GM12878 (cell line): ENCODE measurements around the gene KATNB1.

ENCODE experiments used
- CREM ChIP-seq: IDR thresholded peaks from 2 replicates; pipeline ENCODE4 v1.6.1; 2014; ENCODE audit warnings: antibody characterized with exemption, low read depth
- CTCF ChIP-seq, 3 experiments: IDR thresholded peaks in 2 of 3; conservative IDR thresholded peaks in 1 of 3; 2 replicates each; pipeline ENCODE4 v1.5.1; 2011; ENCODE audit warnings: low read depth in 3 of 3, low read length in 3 of 3, mild to moderate bottlenecking in 3 of 3, control low read depth in 2 of 3, moderate library complexity in 2 of 3, inconsistent platforms in 1 of 3, mixed read lengths in 1 of 3; ENCODE audit not compliant: control insufficient read depth in 2 of 3, insufficient read depth in 1 of 3; ENCODE audit errors: extremely low read depth in 1 of 3
- ELK1 ChIP-seq: IDR thresholded peaks from 2 replicates; pipeline ENCODE4 v1.6.1; 2012; ENCODE audit warnings: low read depth, low read length, improper control_type of control experiment
- EP300 ChIP-seq, 2 experiments: fragments of 150-350 bp in 1 of 2; IDR thresholded peaks; 2 replicates each; pipeline ENCODE4 v1.6.1; 2011 to 2012; ENCODE audit warnings: low read depth in 2 of 2, low read length in 2 of 2, borderline replicate concordance in 1 of 2, improper control_type of control experiment in 1 of 2, inconsistent platforms in 1 of 2; ENCODE audit not compliant: control insufficient read depth in 1 of 2
- FOXM1 ChIP-seq: IDR thresholded peaks from 2 replicates; pipeline ENCODE4 v1.6.1; 2012; ENCODE audit warnings: low read depth, mild to moderate bottlenecking, inconsistent platforms, low read length, moderate library complexity
- MEF2A ChIP-seq: IDR thresholded peaks from 2 replicates; pipeline ENCODE4 v1.6.1; 2011; ENCODE audit warnings: low read depth, mild to moderate bottlenecking, low read length, moderate library complexity; ENCODE audit not compliant: insufficient read depth
- MTA2 ChIP-seq: fragments of 450-650 bp; IDR thresholded peaks from 2 replicates; pipeline ENCODE4 v1.6.1; 2016; ENCODE audit warnings: low read depth, mild to moderate bottlenecking, moderate library complexity
- POLR2A ChIP-seq: IDR thresholded peaks from 2 replicates; pipeline ENCODE4 v1.6.1; 2011; ENCODE audit warnings: low read depth, mild to moderate bottlenecking, low read length
- POLR2AphosphoS5 ChIP-seq: IDR thresholded peaks from 2 replicates; pipeline ENCODE4 v1.6.1; 2011; ENCODE audit warnings: mild to moderate bottlenecking, low read length, inconsistent platforms
- RAD21 ChIP-seq: IDR thresholded peaks from 2 replicates; pipeline ENCODE4 v1.6.1; 2011; ENCODE audit warnings: mild to moderate bottlenecking, low read depth, low read length, moderate library complexity; ENCODE audit not compliant: insufficient read depth
- SIN3A ChIP-seq: IDR thresholded peaks from 2 replicates; pipeline ENCODE4 v1.6.1; 2012; ENCODE audit warnings: low read depth, low read length, improper control_type of control experiment
- ZNF274 ChIP-seq: IDR thresholded peaks from one replicate; pipeline ENCODE4 v1.8.0; 2011; ENCODE audit not compliant: insufficient read length, insufficient read depth
- TF ChIP-seq, protein P1 (sequence below): IDR thresholded peaks from 2 replicates; pipeline ENCODE4 v1.6.1; 2012; ENCODE audit warnings: low read length, inconsistent platforms

- TF ChIP-seq ZNF274 (no peak), CTCF (IDR thresholded peaks at IDR 0.05 in 2 of 3, conservative IDR thresholded peaks at IDR 0.05 in 1 of 3; ENCODE audit: control insufficient read depth in 2 of 3, extremely low read depth in 1 of 3, insufficient read depth in 1 of 3, low read depth in 3 of 3, low read length in 3 of 3) (no peak), POLR2A (no peak), POLR2AphosphoS5 (no peak), MTA2 (no peak), ELK1 (no peak), EP300 (IDR thresholded peaks at IDR 0.05; ENCODE audit: borderline replicate concordance in 1 of 2, control insufficient read depth in 1 of 2, low read depth in 2 of 2, low read length in 2 of 2) (no peak), MEF2A (no peak), SIN3A (no peak), FOXM1 (no peak), RAD21 (no peak), CREM (no peak)
- TF ChIP-seq, protein P1, sequence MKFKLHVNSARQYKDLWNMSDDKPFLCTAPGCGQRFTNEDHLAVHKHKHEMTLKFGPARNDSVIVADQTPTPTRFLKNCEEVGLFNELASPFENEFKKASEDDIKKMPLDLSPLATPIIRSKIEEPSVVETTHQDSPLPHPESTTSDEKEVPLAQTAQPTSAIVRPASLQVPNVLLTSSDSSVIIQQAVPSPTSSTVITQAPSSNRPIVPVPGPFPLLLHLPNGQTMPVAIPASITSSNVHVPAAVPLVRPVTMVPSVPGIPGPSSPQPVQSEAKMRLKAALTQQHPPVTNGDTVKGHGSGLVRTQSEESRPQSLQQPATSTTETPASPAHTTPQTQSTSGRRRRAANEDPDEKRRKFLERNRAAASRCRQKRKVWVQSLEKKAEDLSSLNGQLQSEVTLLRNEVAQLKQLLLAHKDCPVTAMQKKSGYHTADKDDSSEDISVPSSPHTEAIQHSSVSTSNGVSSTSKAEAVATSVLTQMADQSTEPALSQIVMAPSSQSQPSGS: no peak
These were observed 14.4 kb downstream of the KATNB1 start for GRCh38 chr16:57749856-57750452.
